Stromal cell of bone marrow (primary cell): Measurements from ENCODE around the gene VPS41.
A peak's percentile ranks its signal among the peaks of the same experiment; 100 is the strongest.

ENCODE experiments used
- DNase-seq: peaks from one replicate; pipeline ENCODE4 v3.0.0-alpha.2; 2012; ENCODE audit warnings: low read depth

The VPS41 gene

DNA sequence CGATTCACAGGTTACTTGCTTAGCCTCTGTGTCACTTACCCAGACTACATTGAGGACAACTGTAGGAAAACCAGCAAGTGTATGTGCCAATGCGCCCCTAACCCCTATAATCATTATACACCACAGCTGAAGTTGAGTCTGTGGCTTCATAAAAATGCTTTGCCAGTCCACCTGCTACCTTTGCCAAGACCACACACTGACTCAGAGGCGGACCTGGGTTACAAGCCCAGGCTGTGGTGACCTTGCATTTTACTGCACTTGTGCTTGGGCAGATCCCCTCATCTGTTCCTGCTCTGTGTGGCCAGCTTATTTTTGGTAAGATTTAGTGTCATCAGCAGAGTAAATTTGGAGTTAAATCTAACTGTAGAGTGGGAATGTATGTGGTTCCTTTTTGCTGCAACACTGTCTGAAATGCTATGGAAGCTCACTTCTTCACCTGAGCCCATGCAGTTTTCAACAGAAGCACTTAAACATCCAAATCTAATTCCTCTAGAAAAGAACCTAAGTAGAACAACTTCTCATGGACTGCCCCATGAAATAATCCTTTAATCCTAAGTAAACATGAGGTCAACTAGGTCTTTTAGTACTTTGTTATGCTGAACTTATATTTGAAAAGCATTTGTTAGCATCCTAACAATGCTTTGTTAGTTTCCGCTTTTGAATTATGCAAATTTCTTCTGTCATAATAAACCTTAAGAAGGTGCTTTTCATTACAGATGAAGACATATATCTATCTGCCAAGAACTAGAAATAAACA lies 181.6 kb downstream of the VPS41 start:
- DNase-seq, result no peak

DNA sequence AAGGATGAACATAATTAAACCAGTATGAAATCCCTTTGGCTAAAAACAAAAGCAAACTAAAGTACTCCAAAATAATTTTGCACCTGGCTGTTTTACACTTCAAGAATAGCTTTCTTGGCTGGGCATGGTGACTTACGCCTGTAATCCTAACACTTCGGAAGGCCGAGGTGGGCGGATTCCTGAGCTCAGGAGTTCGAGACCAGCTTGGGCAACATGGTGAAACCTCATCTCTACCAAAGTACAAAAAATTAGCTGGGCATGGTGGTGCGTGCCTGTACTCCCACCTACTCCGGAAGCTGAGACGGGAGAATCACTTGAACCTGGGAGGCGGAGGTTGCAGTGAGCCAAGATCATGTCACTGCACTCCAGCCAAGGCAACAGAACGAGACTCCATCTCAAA lies 185.7 kb downstream of the VPS41 start:
- DNase-seq, result no peak

DNA sequence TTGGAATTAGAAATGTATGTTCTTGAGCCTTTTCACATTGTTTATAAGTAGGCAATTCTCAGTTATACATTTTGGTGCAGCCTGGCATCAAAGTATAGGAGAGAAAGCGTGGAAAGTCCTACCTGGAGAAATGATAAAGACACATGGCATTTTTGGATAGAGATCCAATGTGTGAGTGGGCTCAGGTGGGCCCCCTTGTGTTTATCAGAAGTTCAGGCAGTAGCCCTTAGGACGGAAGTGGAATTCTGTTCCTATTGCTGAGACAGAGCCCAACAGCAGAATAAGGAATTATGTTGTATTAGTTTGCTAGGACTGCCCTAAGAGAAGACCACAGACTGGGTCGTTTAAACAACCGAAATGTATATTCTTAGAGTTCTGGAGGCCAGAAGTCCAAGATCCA lies 192.6 kb downstream of the VPS41 start:
- DNase-seq, result no peak

DNA sequence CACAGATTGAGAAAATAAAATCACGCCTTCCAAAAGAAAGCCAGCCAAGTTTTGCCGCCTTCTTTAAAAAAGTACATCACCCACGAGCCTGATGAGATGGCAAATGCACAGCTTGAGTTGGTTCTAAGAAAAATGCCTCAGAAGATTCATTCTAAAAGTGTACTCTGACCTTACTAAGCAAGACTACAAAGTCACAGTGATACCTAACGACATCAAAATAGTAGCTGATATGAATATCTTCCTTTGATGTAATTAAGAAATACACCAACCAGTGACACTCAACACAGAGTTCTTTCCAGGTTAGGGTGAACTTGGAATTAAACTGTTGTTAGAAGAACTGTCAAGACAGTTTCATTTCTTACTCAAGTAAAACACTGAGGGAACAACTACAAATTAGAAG lies 199.9 kb downstream of the VPS41 start:
- DNase-seq, result no peak

DNA sequence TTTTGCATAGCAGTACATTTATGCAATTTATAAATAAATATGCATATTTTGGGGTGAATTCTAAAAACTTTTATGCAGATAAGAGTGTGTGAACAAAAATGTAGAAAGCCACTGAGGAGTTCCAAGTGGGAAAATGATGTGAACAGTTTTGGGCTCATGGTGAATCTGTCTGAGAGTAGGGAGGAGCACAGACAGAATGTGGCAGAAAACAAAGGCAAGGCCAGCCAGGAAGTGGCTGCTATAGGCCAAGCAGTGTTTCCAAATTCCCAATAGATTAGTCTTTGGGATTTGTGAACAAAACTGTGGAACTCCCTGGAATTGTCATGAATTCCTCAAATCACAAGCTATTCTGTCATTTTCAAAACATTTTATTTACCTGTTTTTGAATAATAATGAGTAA lies 204.2 kb downstream of the VPS41 start:
- no peak for DNase-seq

DNA sequence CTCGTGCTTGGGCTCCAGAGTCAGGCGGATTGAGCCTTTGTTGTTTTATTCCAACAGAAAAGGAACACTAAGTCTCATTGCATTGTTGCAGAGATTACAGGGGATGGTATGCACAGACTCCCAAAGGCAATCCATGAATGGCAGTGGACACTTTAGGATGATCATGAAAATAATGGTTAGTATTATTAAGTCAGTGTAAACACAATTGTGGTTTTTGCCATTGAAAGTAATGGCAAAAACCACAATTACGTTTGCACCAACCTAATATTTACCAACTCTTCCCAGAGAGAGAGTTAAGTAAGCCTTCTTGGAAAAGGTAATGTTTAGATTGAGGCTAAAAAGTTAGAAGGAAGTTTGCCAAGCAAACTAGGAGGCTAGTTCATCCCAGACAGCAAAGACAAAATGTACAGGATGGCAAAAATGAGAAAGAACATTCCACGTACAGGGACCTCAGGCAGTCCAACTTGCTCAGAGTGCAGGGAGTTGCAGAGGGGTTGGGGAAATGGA lies 204.9 kb downstream of the VPS41 start:
- no peak for DNase-seq

DNA sequence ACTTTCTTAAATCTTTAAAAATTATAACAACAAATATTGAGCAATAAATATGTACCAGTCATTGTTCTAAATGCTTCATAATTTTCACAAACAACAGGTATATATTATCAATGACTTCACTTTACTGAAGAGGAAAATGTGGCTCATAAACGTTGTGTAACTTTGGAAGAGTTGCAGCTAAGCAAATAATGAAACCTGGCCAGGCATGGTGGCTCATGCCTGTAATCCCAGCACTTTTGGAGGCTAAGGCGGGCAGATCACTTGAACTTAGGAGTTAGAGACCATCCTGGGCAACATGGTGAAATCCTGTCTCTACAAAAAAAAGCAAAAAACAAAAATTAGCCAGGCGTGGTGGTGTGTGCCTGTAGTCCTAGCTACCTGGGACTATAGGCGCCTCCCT lies 205.9 kb downstream of the VPS41 start:
- no peak for DNase-seq

DNA sequence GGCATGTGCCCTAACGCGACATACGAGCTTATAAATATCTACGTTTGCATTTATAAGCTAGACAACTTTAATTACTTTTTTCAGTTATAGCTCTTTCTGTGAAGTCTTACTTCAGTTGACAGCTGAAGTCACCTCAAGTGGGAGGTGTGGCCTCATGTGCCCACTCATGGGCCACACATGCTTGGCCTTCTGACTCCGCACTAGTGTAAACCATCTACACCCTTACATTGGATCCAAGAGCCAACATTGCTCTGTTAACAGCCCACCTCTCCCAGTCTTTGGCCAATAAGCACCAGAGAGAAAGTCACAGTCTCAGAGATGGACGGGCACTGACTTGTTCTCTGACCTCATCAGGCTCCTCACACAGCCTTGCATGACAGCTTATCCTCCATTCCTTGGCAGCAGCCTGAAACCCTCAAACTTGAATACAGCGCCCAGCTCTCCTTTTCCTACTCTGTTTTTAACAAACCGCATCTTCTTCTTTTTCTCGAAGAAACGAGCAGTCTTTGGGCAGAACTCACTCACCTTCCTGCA lies 206.9 kb downstream of the VPS41 start:
- no peak for DNase-seq

DNA sequence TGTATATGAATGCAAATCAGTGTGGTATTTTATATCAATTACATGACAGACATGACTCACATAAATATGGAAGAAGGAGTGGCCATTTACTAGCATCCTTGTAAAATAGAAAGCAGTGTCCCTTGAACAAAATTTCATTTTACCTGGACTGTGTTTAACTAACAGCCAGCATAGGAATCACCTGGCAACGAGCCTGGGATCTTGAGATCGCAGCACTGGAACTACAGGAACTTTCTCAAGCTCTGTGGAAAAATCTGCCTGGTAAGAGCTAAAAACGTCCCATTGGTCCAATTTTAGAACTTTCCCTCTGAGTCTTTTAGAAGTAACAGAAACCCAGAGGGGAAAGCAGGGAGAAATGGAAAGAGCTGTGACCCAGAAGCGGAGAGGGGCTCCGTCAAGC lies 208.9 kb downstream of the VPS41 start:
- DNase-seq, result peak; percentile 4

DNA sequence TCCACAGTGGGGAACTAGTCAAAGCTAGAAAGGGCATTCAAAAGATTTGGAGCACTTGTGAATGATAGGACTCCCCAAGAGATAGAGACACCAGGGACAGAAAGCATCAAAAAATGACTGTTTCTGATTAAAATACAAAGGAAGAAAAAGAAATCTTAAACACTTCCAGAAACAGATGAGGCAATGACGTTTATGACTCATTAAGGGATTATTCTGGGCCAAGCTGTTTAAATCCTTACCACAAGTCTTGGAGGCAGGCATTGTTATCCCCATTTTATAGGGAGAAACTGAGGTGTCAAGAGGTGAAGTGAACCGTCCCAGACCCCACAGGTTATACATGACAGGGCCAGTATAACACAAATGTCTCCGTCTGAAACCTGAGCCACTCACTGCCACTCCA lies 209.5 kb downstream of the VPS41 start:
- DNase-seq, result peak; percentile 47

DNA sequence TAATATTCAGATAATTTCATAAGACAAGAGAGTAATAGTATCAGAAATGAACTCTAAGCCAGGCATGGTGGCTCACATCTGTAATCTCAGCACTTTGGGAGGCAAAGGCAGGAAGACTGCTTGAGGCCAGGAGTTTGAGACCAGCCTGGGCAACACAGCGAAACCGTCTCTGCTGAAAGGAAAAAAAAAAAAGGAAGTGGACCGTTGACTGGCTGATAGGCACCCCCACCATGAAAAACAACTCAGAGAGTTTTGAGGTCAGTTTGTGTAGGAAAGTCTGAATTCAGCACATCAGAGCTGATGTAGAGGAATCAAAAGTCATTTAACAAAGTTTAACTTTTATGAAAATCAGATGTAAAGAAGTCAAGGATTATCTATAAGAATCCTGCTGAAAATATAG lies 214.7 kb downstream of the VPS41 start:
- no peak for DNase-seq

DNA sequence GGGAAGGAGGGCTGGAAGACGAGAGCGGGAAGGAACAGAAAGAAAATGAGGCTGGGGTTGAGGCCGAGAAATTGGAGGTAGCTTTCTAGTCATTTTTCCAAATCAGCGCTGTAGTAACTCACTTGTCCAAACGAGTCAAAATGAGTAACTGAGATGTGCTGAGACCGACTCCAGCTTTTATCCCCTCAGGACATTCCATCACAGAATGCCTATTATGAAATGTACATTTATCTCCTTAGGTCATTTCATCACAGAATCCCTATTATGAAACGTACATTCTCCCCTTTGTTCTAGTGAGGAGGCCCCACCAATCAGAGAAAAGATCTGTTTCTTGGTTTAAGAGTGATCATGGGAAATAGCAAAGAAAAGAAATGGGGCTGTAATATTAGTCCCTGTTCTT lies 222.1 kb downstream of the VPS41 start:
- DNase-seq, result no peak

DNA sequence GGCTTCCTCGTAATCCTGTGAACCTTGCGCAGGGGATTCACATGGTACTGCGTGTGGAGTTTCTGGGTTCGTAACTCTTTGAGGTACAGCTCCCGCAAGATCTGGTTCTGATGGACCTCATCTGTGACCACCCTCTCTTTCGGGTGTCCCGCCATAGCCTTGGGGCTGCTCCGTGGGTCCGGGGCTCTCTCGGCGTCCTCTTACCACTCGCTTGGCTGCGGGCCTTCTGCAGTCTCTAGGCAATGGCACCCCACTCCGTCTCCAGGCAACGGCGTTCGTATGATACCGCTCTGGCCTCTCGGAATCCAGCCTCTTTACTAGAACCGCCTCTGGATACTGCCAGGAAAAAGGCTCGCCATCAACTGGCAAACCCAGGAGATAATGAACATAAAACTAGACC lies 223.1 kb downstream of the VPS41 start:
- DNase-seq, result no peak

DNA sequence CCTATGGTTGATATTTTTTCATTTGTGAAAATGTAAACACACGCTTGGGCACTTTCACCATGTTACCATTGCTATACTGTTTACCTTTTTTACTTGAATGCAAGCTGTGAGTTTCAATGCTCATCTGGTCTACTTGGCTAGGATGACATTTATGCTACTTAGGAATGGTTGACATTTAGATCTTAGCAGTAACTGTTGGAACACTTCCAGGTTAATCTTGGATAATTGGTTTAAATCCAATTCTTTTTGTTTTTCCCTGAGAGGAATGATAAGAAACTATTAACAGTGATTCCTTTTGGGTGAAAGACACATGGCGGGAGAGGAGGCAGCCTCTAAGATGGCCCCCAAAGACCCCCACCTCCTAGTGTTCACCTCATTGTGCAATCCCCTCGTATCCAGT lies 226.4 kb downstream of the VPS41 start:
- DNase-seq, result no peak

DNA sequence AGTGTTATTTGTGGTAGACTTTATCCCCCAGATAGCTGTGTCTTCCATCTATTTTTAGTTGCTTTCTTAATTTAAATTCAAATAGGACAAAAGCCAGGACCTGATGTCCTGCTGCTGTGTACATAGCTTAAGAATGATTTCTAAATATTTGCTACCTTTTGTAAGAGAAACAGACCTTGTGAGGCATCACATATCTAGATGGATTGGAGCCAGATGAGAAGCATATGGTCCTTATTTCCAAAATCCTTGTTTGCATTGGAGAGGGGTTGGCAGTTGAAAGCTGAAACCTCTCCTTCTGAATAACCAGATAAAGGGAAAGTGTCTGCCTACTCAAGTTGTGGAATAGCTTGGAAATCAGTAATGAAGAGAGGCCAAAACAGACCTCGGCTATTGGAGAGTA lies 227.1 kb downstream of the VPS41 start:
- no peak for DNase-seq

DNA sequence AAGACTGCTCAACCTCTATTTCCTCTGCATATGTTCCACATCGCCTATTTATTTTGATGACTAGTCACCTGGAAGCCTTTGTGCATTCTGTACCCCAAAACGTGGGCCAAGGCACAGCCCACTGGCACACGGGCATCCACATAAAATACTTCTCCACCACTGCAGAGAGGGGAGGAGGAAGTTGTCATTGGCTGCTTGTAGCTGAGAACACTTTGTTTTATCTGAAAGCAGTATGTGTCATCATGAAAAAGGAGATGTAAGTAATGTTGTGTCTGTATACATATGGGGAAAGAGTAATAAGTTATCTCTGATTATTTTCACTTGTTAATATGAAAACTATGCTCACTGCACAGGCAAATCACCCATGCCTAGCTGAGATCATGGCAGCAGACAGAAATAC lies 229.6 kb downstream of the VPS41 start:
- no peak for DNase-seq

DNA sequence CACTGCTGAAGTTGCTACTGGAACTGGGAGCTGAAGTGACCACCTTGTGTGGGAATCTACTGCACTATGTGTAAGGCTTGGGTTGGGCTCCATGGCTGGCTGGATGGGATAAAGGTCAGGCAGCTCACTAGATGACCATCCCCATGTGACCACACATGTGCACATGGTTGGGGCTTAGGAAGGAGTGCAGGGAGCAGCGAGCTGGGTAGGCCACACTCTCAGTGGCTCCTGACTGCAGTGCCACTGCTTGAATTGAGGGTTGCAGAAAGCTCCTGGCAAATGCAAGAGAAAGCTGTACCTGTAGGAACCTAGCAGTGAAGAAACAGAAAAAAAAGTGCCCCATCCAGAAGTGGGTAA lies 230.3 kb downstream of the VPS41 start:
- no peak for DNase-seq

DNA sequence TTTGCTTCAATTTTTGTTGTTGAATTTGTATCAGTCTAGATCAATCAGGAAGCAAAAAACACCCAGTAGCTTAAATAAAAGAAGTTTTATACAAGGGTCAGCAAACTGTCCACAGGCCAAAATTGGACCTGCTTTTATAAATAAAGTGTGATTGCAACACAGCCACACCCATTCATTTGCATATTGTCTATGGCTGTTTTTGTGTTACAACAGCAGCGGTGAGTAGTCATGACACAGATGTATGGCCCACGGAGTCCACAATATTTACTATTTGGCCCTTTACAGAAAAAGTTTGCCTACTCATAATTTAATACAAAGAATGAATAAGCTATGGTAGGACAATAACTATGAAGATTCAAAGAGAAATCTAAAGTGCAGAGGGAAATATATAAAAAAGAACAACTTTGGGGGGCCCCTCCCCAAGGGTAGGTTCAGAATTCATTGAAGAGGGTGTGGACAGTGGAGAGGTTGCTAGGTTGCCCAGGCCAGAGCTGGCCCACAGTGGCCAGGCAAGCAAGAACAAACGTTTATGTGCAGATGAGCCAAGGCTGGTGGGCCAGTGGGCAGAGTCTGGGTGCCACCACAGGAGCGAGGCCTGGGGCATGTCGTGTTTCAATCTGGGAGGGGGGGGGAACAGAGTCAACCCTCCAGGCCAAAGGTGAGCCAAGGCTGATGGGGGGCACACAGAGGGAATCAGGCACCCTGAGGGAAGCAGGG lies 230.9 kb downstream of the VPS41 start:
- DNase-seq, result no peak

DNA sequence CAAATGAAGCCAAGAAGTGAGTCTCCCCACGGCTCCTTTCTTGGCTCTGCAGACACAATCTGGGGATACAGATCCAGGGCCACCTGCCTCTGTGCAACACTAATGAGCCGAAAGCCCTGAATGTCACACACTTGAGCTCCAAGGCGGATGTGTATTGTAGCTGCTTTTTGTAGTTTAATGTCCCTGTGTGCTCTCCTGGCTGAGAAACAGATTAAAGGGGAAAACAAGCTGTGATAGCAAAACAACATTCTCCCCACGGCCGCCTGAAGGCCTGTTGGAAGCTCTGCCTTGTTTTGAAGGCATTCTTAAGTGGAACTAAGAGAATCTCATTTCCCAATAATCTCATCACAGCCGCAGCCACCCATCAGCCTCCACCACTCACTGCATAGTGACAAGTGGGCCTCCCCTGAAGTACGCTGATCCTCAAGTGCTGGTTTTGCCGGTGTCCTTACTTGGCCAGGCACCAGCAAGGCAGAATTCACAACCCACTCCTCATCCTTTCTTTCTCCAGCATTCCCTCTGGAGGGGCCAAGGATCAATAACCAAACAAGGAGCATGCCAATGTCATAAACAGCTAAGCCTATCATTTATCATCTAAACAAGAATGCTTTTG lies 233.4 kb downstream of the VPS41 start:
- no peak for DNase-seq

DNA sequence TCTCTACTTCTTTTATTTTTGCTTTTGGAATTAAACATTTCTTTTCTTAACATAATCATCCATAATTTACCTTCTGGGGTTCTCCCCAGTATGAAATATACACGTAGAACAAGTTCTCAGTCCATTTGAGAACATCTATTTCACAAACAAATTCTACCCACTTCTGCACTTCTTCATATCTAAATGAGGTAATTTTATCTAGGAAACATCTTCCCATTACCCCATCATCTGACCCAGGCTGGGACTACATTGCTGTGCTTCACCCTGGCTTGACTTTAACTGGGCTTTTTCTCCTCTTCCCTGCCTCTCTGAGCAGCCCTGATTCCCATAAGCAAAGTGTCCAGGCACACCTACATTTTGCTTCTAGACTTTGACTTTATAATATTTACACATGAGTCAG lies 234.5 kb downstream of the VPS41 start:
- no peak for DNase-seq

DNA sequence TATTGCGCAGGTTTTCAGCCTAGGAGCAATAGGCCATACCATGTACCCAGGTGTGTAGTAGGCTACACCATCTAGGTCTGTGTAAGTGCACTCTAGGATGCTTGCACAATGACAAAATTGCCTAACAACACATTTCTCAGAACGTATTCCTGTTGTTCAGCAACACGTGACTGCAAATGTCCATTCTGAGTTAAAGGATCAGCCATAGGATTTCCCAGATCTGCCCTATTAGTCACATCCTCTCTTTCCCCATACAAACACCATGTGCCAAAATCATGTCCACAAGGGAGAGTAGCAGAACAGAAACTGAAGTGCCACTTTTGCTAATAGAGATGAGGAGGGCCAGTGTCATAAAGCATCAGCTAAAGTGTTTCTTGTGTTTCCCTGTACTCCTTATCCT lies 235.2 kb downstream of the VPS41 start:
- peak; percentile 79 for DNase-seq
